Measurements from ENCODE around the gene BIRC3.
"Not testable (repeated sequence)": the region's sequence is repeated elsewhere in the genome, so short reads cannot be mapped to it uniquely, and the experiment has no call there.

Gene BIRC3

GRCh38 chr11:102361086-102362031, 44.1 kb downstream of the BIRC3 start:
- DNase-seq (ENCODE audit: low read depth): no peak
- H3K4me3 ChIP-seq (ENCODE audit: low read depth, low read length): no peak overlapping the region

- no peak for DNase-seq (ENCODE audit: low read depth)
- H3K4me3 ChIP-seq (ENCODE audit: low read depth, low read length): no peak overlapping the region
Observed at GRCh38 chr11:102364991-102365390, 47.7 kb downstream of the BIRC3 start.

- DNase-seq (ENCODE audit: low read depth): no peak
- no peak overlapping the region for H3K4me3 ChIP-seq (ENCODE audit: low read depth, low read length)
Observed at GRCh38 chr11:102367364-102367763, 50.1 kb downstream of the BIRC3 start.

- no peak for DNase-seq (ENCODE audit: low read depth)
- no peak overlapping the region for H3K4me3 ChIP-seq (ENCODE audit: low read depth, low read length)
Observed at GRCh38 chr11:102368472-102368871, 51.2 kb downstream of the BIRC3 start.

GRCh38 chr11:102374633-102375424, 57.5 kb downstream of the BIRC3 start:
- not testable (repeated sequence) for DNase-seq (ENCODE audit: low read depth)

GRCh38 chr11:102375720-102376399, 58.6 kb downstream of the BIRC3 start:
- DNase-seq (ENCODE audit: low read depth): no peak
- no peak overlapping the region for H3K4me3 ChIP-seq (ENCODE audit: low read depth, low read length)

More at GRCh38 chr11:102374633-102375424, 57.5 kb downstream of the BIRC3 start:
- not testable (repeated sequence) for H3K4me3 ChIP-seq (ENCODE audit: low read depth, low read length)

GRCh38 chr11:102377891-102378290, 60.6 kb downstream of the BIRC3 start:
- DNase-seq (ENCODE audit: low read depth): no peak

GRCh38 chr11:102378818-102379217, 61.5 kb downstream of the BIRC3 start:
- H3K4me3 ChIP-seq (ENCODE audit: low read depth, low read length): no peak overlapping the region
- no peak for DNase-seq (ENCODE audit: low read depth)

More at GRCh38 chr11:102377891-102378290, 60.6 kb downstream of the BIRC3 start:
- H3K4me3 ChIP-seq (ENCODE audit: low read depth, low read length): no peak overlapping the region

- no peak overlapping the region for H3K4me3 ChIP-seq (ENCODE audit: low read depth, low read length)
- DNase-seq (ENCODE audit: low read depth): no peak
Observed at GRCh38 chr11:102382384-102382783, 65.1 kb downstream of the BIRC3 start.

GRCh38 chr11:102383839-102384238, 66.6 kb downstream of the BIRC3 start:
- DNase-seq (ENCODE audit: low read depth): no peak
- H3K4me3 ChIP-seq (ENCODE audit: low read depth, low read length): no peak overlapping the region

- no peak overlapping the region for H3K4me3 ChIP-seq (ENCODE audit: low read depth, low read length)
- DNase-seq (ENCODE audit: low read depth): no peak
Observed at GRCh38 chr11:102384419-102385079, 67.3 kb downstream of the BIRC3 start.

- DNase-seq (ENCODE audit: low read depth): no peak
Observed at GRCh38 chr11:102385085-102386007, 68.1 kb downstream of the BIRC3 start.

GRCh38 chr11:102386136-102386734, 69.0 kb downstream of the BIRC3 start:
- no peak for DNase-seq (ENCODE audit: low read depth)
- H3K4me3 ChIP-seq (ENCODE audit: low read depth, low read length): no peak overlapping the region

More at GRCh38 chr11:102385085-102386007, 68.1 kb downstream of the BIRC3 start:
- no peak overlapping the region for H3K4me3 ChIP-seq (ENCODE audit: low read depth, low read length)

- H3K4me3 ChIP-seq (ENCODE audit: low read depth, low read length): no peak overlapping the region
Observed at GRCh38 chr11:102387043-102387781, 69.9 kb downstream of the BIRC3 start.

More at GRCh38 chr11:102387043-102387781, 69.9 kb downstream of the BIRC3 start:
- no peak for DNase-seq (ENCODE audit: low read depth)
